Activated CD8-positive, alpha-beta T cell treated with anti-CD3 and anti-CD28 coated beads, Interleukin-2, amount 10 ng/mL, durations not matched to agents 7 days and 5 days (primary cell): Measurements from ENCODE around the gene UST. TPM values are rescaled to one million over a fixed set of nuclear protein-coding genes. Genes with fewer than 3 reads are reported as not detected.
"Not testable (repeated sequence)": the region's sequence is repeated elsewhere in the genome, so short reads cannot be mapped to it uniquely, and the experiment has no call there.

Source experiments
- ATAC-seq: fragments of 150-1000 bp; cut with Tn5 transposase; one replicate; pipeline ENCODE4 v1.10.0; 2021; ENCODE audit warnings: moderate library complexity
- CTCF ChIA-PET: fragments of 350-600 bp; sonication (Branson Sonifier 250); formaldehyde crosslinking; loops from one replicate; lab custom pipeline; 2021; ENCODE audit warnings: antibody characterized with exemption; lab: Charles Lee
- POLR2A ChIA-PET: fragments of 350-600 bp; sonication (Branson Sonifier 250); formaldehyde crosslinking; loops from one replicate; lab custom pipeline; 2021; ENCODE audit warnings: antibody characterized with exemption; lab: Charles Lee
- DNase-seq: peaks from one replicate; pipeline ENCODE4 v3.0.0-alpha.2; 2020
- H3K27ac Mint-ChIP-seq: one replicate; pipeline ENCODE4 v1.8.0; 2021; ENCODE audit warnings: mild to moderate bottlenecking, mixed read lengths
- H3K27me3 Mint-ChIP-seq: one replicate; pipeline ENCODE4 v1.8.0; 2021; ENCODE audit warnings: low read depth, mixed read lengths
- H3K36me3 Mint-ChIP-seq: one replicate; pipeline ENCODE4 v1.8.0; 2021; ENCODE audit warnings: low read depth, mixed read lengths
- H3K4me1 Mint-ChIP-seq: one replicate; pipeline ENCODE4 v1.8.0; 2021; ENCODE audit warnings: low read depth, mixed read lengths
- H3K4me3 Mint-ChIP-seq: one replicate; pipeline ENCODE4 v1.8.0; 2021; ENCODE audit warnings: mild to moderate bottlenecking, mixed read lengths
- H3K9me3 Mint-ChIP-seq: one replicate; pipeline ENCODE4 v1.8.0; 2022; ENCODE audit warnings: mixed read lengths; ENCODE audit not compliant: insufficient read depth
- total RNA-seq, 2 experiments: library from RNA; stranded (reverse); gene quantifications; one replicate each; pipeline ENCODE4 v1.2.3, GENCODE V29; 2021

UST gene
- total RNA-seq, 2 experiments from 2014 or later: 0.16 to 0.42 TPM

GRCh38 chr6:148849449-148849848 lies 102.6 kb downstream of the UST start:
- POLR2A ChIA-PET, CTCF ChIA-PET, ATAC-seq, H3K4me1 Mint-ChIP-seq, DNase-seq, H3K36me3 Mint-ChIP-seq, H3K9me3 Mint-ChIP-seq, H3K4me3 Mint-ChIP-seq, H3K27ac Mint-ChIP-seq: not testable (repeated sequence)
- peaks cover 10% of the 10 kb centered on the region for H3K27me3 Mint-ChIP-seq

- no peak for DNase-seq
- Mint-ChIP-seq H3K36me3 (no peaks in the 10 kb centered on the region), H3K4me1 (no peaks in the 10 kb centered on the region), H3K4me3 (no peak overlapping the region), H3K27me3 (peaks cover 10% of the 10 kb centered on the region), H3K27ac (no peak overlapping the region), H3K9me3 (no peaks in the 10 kb centered on the region)
- ChIA-PET CTCF (no interaction called here), POLR2A (no interaction called here)
- no peak for ATAC-seq
Observed at GRCh38 chr6:148850964-148851363, 104.1 kb downstream of the UST start.

GRCh38 chr6:148851683-148852556 lies 105.1 kb downstream of the UST start:
- no peak for DNase-seq
- no peaks in the 10 kb centered on the region for H3K9me3 Mint-ChIP-seq
- ChIA-PET CTCF (no interaction called here), POLR2A (interaction anchor here (0.6 kb wide), 1 partner anchor 9 kb away, joined by 3 read pairs; no protein-coding TSS in a partner anchor)
- ATAC-seq: no peak
- H3K27ac Mint-ChIP-seq: no peak overlapping the region
- H3K4me1 Mint-ChIP-seq: no peaks in the 10 kb centered on the region
- no peak overlapping the region for H3K4me3 Mint-ChIP-seq
- no peaks in the 10 kb centered on the region for H3K36me3 Mint-ChIP-seq
- peaks cover 10% of the 10 kb centered on the region for H3K27me3 Mint-ChIP-seq

GRCh38 chr6:148852688-148853087 lies 105.9 kb downstream of the UST start:
- Mint-ChIP-seq H3K4me1 (no peaks in the 10 kb centered on the region), H3K27me3 (peaks cover 10% of the 10 kb centered on the region), H3K4me3 (no peak overlapping the region), H3K36me3 (no peaks in the 10 kb centered on the region), H3K27ac (no peak overlapping the region), H3K9me3 (no peaks in the 10 kb centered on the region)
- CTCF ChIA-PET: no interaction called here
- DNase-seq (no peak), ATAC-seq (no peak)
- POLR2A ChIA-PET: interaction anchor here (0.6 kb wide), 1 partner anchor 9 kb away, joined by 3 read pairs; no protein-coding TSS in a partner anchor

- ATAC-seq, H3K36me3 Mint-ChIP-seq, H3K4me1 Mint-ChIP-seq, H3K4me3 Mint-ChIP-seq, H3K9me3 Mint-ChIP-seq, CTCF ChIA-PET, H3K27ac Mint-ChIP-seq, DNase-seq, POLR2A ChIA-PET: not testable (repeated sequence)
- peaks cover 10% of the 10 kb centered on the region for H3K27me3 Mint-ChIP-seq
Observed at GRCh38 chr6:148853113-148853512, 106.3 kb downstream of the UST start.

GRCh38 chr6:148854096-148854495 lies 107.3 kb downstream of the UST start:
- no peaks in the 10 kb centered on the region for H3K9me3 Mint-ChIP-seq
- no peak overlapping the region for H3K4me3 Mint-ChIP-seq
- no peaks in the 10 kb centered on the region for H3K4me1 Mint-ChIP-seq
- DNase-seq: no peak
- H3K36me3 Mint-ChIP-seq: no peaks in the 10 kb centered on the region
- ChIA-PET CTCF (no interaction called here), POLR2A (no interaction called here)
- no peak overlapping the region for H3K27ac Mint-ChIP-seq
- no peak for ATAC-seq
- peaks cover 10% of the 10 kb centered on the region for H3K27me3 Mint-ChIP-seq

- POLR2A ChIA-PET: no interaction called here
- Mint-ChIP-seq H3K27me3 (peaks cover 10% of the 10 kb centered on the region), H3K9me3 (no peaks in the 10 kb centered on the region), H3K36me3 (no peaks in the 10 kb centered on the region), H3K4me1 (no peaks in the 10 kb centered on the region), H3K27ac (no peak overlapping the region), H3K4me3 (no peak overlapping the region)
- ATAC-seq (no peak), DNase-seq (no peak)
- CTCF ChIA-PET: no interaction called here
Observed at GRCh38 chr6:148854992-148855391, 108.2 kb downstream of the UST start.

- H3K9me3 Mint-ChIP-seq: no peaks in the 10 kb centered on the region
- DNase-seq: no peak
- ChIA-PET POLR2A (no interaction called here), CTCF (no interaction called here)
- H3K4me1 Mint-ChIP-seq: no peaks in the 10 kb centered on the region
- no peak overlapping the region for H3K4me3 Mint-ChIP-seq
- no peak overlapping the region for H3K27ac Mint-ChIP-seq
- no peaks in the 10 kb centered on the region for H3K36me3 Mint-ChIP-seq
- H3K27me3 Mint-ChIP-seq: peaks cover 10% of the 10 kb centered on the region
- no peak for ATAC-seq
Observed at GRCh38 chr6:148855744-148856143, 108.9 kb downstream of the UST start.

- ChIA-PET POLR2A (no interaction called here), CTCF (no interaction called here)
- Mint-ChIP-seq H3K4me1 (no peaks in the 10 kb centered on the region), H3K4me3 (no peak overlapping the region), H3K9me3 (no peaks in the 10 kb centered on the region), H3K36me3 (no peaks in the 10 kb centered on the region), H3K27ac (no peak overlapping the region), H3K27me3 (peaks cover 16% of the 10 kb centered on the region)
- ATAC-seq (no peak), DNase-seq (no peak)
Observed at GRCh38 chr6:148857798-148858390, 111.1 kb downstream of the UST start.

- H3K27ac Mint-ChIP-seq, ATAC-seq, CTCF ChIA-PET, H3K27me3 Mint-ChIP-seq, H3K4me1 Mint-ChIP-seq, H3K9me3 Mint-ChIP-seq, POLR2A ChIA-PET, H3K4me3 Mint-ChIP-seq, DNase-seq, H3K36me3 Mint-ChIP-seq: not testable (repeated sequence)
Observed at GRCh38 chr6:148864132-148864531, 117.3 kb downstream of the UST start.

- Mint-ChIP-seq H3K36me3 (no peaks in the 10 kb centered on the region), H3K4me3 (no peak overlapping the region), H3K27me3 (peaks cover 9% of the 10 kb centered on the region), H3K27ac (no peak overlapping the region), H3K4me1 (no peaks in the 10 kb centered on the region), H3K9me3 (no peaks in the 10 kb centered on the region)
- ATAC-seq: no peak
- ChIA-PET POLR2A (no interaction called here), CTCF (no interaction called here)
- no peak for DNase-seq
Observed at GRCh38 chr6:148864941-148865340, 118.1 kb downstream of the UST start.

GRCh38 chr6:148866657-148867268 lies 119.9 kb downstream of the UST start:
- no peak overlapping the region for H3K27ac Mint-ChIP-seq
- peaks cover 6% of the 10 kb centered on the region for H3K27me3 Mint-ChIP-seq
- no peaks in the 10 kb centered on the region for H3K4me1 Mint-ChIP-seq
- no peaks in the 10 kb centered on the region for H3K9me3 Mint-ChIP-seq
- POLR2A ChIA-PET: no interaction called here
- CTCF ChIA-PET: no interaction called here
- DNase-seq (no peak), ATAC-seq (no peak)
- H3K4me3 Mint-ChIP-seq: no peak overlapping the region
- no peaks in the 10 kb centered on the region for H3K36me3 Mint-ChIP-seq
